Caco-2 (cell line): ENCODE data around the gene EIF5AL1. TPM values are rescaled to one million over a fixed set of nuclear protein-coding genes. Genes with fewer than 3 reads are reported as not detected.

Source experiments
- BruUV-seq: library from RNA; stranded (reverse); fragments of 400-500 nt; replicated peaks from 2 replicates; lab custom pipeline; 2021; lab: Mats Ljungman, UMichigan
- CTCF ChIA-PET: fragments of 300-600 bp; sonication (Branson Sonifier 250); formaldehyde crosslinking; loops from one replicate; lab custom pipeline; 2022; ENCODE audit warnings: antibody characterized with exemption; lab: Charles Lee
- POLR2A ChIA-PET: fragments of 300-600 bp; sonication (Branson Sonifier 250); formaldehyde crosslinking; loops from one replicate; lab custom pipeline; 2022; ENCODE audit warnings: antibody characterized with exemption; lab: Charles Lee
- DNase-seq, 2 experiments: peaks; one replicate each; pipeline versions ENCODE4 v3.0.0 to v3.0.0-alpha.2; 2020 to 2022
- H3K27me3 ChIP-seq: replicated peaks from 2 replicates; pipeline ENCODE4 v1.6.0; 2011; ENCODE audit warnings: low read length; ENCODE audit not compliant: control insufficient read depth, insufficient read depth
- H3K36me3 ChIP-seq: 2 replicates; pipeline ENCODE4 v1.5.1; 2011; ENCODE audit warnings: low read length; ENCODE audit not compliant: control insufficient read depth, insufficient read depth
- H3K4me1 ChIP-seq: fragments of 250-450 bp; sonication (Bioruptor Pico); 2 replicates; pipeline ENCODE4 v1.5.1; 2020; ENCODE audit warnings: mild to moderate bottlenecking
- H3K4me3 ChIP-seq: 2 replicates; pipeline ENCODE4 v1.5.1; 2011; ENCODE audit warnings: low read depth, mild to moderate bottlenecking, control low read depth, low read length
- H3K9me3 ChIP-seq: fragments of 250-450 bp; sonication (Bioruptor Pico); 2 replicates; pipeline ENCODE4 v1.5.1; 2020; ENCODE audit warnings: mild to moderate bottlenecking, moderate library complexity
- H3K27ac Mint-ChIP-seq: one replicate; pipeline ENCODE4 v1.8.0; 2022; ENCODE audit warnings: mixed read lengths; ENCODE audit not compliant: unreplicated experiment
- H3K27me3 Mint-ChIP-seq: one replicate; pipeline ENCODE4 v1.8.0; 2022; ENCODE audit warnings: mixed read lengths; ENCODE audit not compliant: insufficient read depth, unreplicated experiment
- H3K36me3 Mint-ChIP-seq: one replicate; pipeline ENCODE4 v1.8.0; 2022; ENCODE audit warnings: mild to moderate bottlenecking, mixed read lengths; ENCODE audit not compliant: insufficient read depth, unreplicated experiment
- H3K4me1 Mint-ChIP-seq: one replicate; pipeline ENCODE4 v1.8.0; 2022; ENCODE audit warnings: low read depth, mixed read lengths; ENCODE audit not compliant: unreplicated experiment
- H3K4me3 Mint-ChIP-seq: one replicate; pipeline ENCODE4 v1.8.0; 2022; ENCODE audit warnings: mild to moderate bottlenecking, moderate library complexity, mixed read lengths; ENCODE audit not compliant: unreplicated experiment
- H3K9me3 Mint-ChIP-seq: one replicate; pipeline ENCODE4 v1.8.0; 2022; ENCODE audit warnings: mixed read lengths; ENCODE audit not compliant: unreplicated experiment
- intact Hi-C: fragments of 100-400 bp; cut with micrococcal nuclease; formaldehyde crosslinking; loops from one replicate; pipeline ENCODE4 v1.10.0; 2022; ENCODE audit not compliant: unreplicated experiment
- total RNA-seq: library from RNA; stranded (reverse); gene quantifications from 2 replicates; pipeline ENCODE4 v1.2.3, GENCODE V29; 2022
- TF ChIP-seq, protein P1 (sequence below), 2 experiments: fragments of 200-600 bp in 1 of 2; IDR thresholded peaks; 1 replicate in 1 of 2; 2 replicates in 1 of 2; pipeline versions ENCODE4 v1.5.1 to v1.8.0; 2011 to 2022; ENCODE audit warnings: antibody characterized with exemption in 1 of 2, control low read depth in 1 of 2, inconsistent platforms in 1 of 2, low read depth in 1 of 2, low read length in 1 of 2, mild to moderate bottlenecking in 1 of 2, moderate library complexity in 1 of 2; ENCODE audit not compliant: insufficient read depth in 1 of 2, severe bottlenecking in 1 of 2, unreplicated experiment in 1 of 2

The EIF5AL1 gene
- total RNA-seq, 1 experiment from 2014 or later = 0.93 TPM

GRCh38 chr10:79473496-79474095, 38.7 kb upstream of the EIF5AL1 start:
- H3K36me3 Mint-ChIP-seq = no peaks in the 10 kb centered on the region
- no peak overlapping the region for H3K4me3 Mint-ChIP-seq
- Histone ChIP-seq H3K36me3 (no peaks in the 10 kb centered on the region), H3K4me3 (no peak overlapping the region), H3K27me3 (no peaks in the 10 kb centered on the region), H3K9me3 (no peaks in the 10 kb centered on the region), H3K4me1 (no peaks in the 10 kb centered on the region)
- intact Hi-C loops = no loop called here
- ChIA-PET CTCF (interaction anchor here (1.2 kb wide), 1 partner anchor 14 kb away, joined by 6 read pairs; no protein-coding TSS in a partner anchor), POLR2A (no interaction called here)
- DNase-seq = no peak
- H3K9me3 Mint-ChIP-seq = no peaks in the 10 kb centered on the region
- peaks cover 2% of the 10 kb centered on the region for H3K27me3 Mint-ChIP-seq
- no peak overlapping the region for H3K27ac Mint-ChIP-seq
- no TSS peak for BruUV-seq
- no peaks in the 10 kb centered on the region for H3K4me1 Mint-ChIP-seq
- TF ChIP-seq, protein P1, sequence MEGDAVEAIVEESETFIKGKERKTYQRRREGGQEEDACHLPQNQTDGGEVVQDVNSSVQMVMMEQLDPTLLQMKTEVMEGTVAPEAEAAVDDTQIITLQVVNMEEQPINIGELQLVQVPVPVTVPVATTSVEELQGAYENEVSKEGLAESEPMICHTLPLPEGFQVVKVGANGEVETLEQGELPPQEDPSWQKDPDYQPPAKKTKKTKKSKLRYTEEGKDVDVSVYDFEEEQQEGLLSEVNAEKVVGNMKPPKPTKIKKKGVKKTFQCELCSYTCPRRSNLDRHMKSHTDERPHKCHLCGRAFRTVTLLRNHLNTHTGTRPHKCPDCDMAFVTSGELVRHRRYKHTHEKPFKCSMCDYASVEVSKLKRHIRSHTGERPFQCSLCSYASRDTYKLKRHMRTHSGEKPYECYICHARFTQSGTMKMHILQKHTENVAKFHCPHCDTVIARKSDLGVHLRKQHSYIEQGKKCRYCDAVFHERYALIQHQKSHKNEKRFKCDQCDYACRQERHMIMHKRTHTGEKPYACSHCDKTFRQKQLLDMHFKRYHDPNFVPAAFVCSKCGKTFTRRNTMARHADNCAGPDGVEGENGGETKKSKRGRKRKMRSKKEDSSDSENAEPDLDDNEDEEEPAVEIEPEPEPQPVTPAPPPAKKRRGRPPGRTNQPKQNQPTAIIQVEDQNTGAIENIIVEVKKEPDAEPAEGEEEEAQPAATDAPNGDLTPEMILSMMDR (IDR thresholded peaks at IDR 0.05; ENCODE audit: insufficient read depth in 1 of 2, low read depth in 1 of 2, low read length in 1 of 2, severe bottlenecking in 1 of 2, unreplicated experiment in 1 of 2) = no peak

GRCh38 chr10:79475119-79475653, 37.1 kb upstream of the EIF5AL1 start:
- H3K27me3 Mint-ChIP-seq = peaks cover 2% of the 10 kb centered on the region
- no TSS peak for BruUV-seq
- Histone ChIP-seq H3K9me3 (no peaks in the 10 kb centered on the region), H3K36me3 (no peaks in the 10 kb centered on the region), H3K4me3 (no peak overlapping the region), H3K4me1 (no peaks in the 10 kb centered on the region), H3K27me3 (no peaks in the 10 kb centered on the region)
- no peak overlapping the region for H3K27ac Mint-ChIP-seq
- H3K36me3 Mint-ChIP-seq = no peaks in the 10 kb centered on the region
- intact Hi-C loops = no loop called here
- ChIA-PET POLR2A (no interaction called here), CTCF (interaction anchor here (1.2 kb wide), 1 partner anchor 13 kb away, joined by 6 read pairs; no protein-coding TSS in a partner anchor)
- TF ChIP-seq, protein P1 (IDR thresholded peaks at IDR 0.05; ENCODE audit: insufficient read depth in 1 of 2, low read depth in 1 of 2, low read length in 1 of 2, severe bottlenecking in 1 of 2, unreplicated experiment in 1 of 2) = no peak
- H3K4me3 Mint-ChIP-seq = no peak overlapping the region
- H3K9me3 Mint-ChIP-seq = no peaks in the 10 kb centered on the region
- no peaks in the 10 kb centered on the region for H3K4me1 Mint-ChIP-seq
- DNase-seq = no peak

DNA sequence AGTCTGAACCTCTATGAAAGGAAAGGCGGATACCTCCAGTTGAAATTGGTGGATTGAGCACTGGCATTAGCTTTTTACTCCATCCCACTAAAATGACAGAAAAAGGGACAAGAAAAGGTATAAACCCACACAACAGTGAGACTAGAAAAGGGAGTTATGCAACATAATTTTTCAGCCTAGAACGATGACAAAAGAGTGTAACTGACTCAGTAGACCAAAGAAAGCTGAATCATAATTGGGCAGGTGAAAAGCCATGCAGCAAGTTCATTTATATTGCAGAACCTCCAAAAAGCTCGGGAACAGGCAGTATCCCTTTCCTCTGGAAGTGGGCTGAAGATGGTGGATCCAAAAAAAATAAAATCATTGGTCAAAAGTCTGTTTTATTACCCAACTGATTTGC, 36.5 kb upstream of the EIF5AL1 start:
- no peak overlapping the region for H3K4me3 Mint-ChIP-seq
- intact Hi-C loops = no loop called here
- POLR2A ChIA-PET = no interaction called here
- TF ChIP-seq, protein P1 (IDR thresholded peaks at IDR 0.05; ENCODE audit: insufficient read depth in 1 of 2, low read depth in 1 of 2, low read length in 1 of 2, severe bottlenecking in 1 of 2, unreplicated experiment in 1 of 2) = no peak
- H3K27me3 Mint-ChIP-seq = peaks cover 2% of the 10 kb centered on the region
- H3K36me3 Mint-ChIP-seq = no peaks in the 10 kb centered on the region
- DNase-seq = no peak
- H3K27ac Mint-ChIP-seq = no peak overlapping the region
- H3K4me1 Mint-ChIP-seq = no peaks in the 10 kb centered on the region
- H3K9me3 Mint-ChIP-seq = no peaks in the 10 kb centered on the region
- BruUV-seq = no TSS peak
- no peaks in the 10 kb centered on the region for H3K36me3 ChIP-seq
- no peak overlapping the region for H3K4me3 ChIP-seq
- CTCF ChIA-PET = no interaction called here
- no peaks in the 10 kb centered on the region for H3K27me3 ChIP-seq
- no peaks in the 10 kb centered on the region for H3K9me3 ChIP-seq
- no peaks in the 10 kb centered on the region for H3K4me1 ChIP-seq
